ENCODE results near the gene GRIN1. TPM values are rescaled to one million over a fixed set of nuclear protein-coding genes. Genes with fewer than 3 reads are reported as not detected.
A peak's percentile ranks its signal among the peaks of the same experiment; 100 is the strongest.
"Not testable (repeated sequence)": the region's sequence is repeated elsewhere in the genome, so short reads cannot be mapped to it uniquely, and the experiment has no call there.

Gene GRIN1
- total RNA-seq, 2 donors from 2014 or later, result not detected

DNA sequence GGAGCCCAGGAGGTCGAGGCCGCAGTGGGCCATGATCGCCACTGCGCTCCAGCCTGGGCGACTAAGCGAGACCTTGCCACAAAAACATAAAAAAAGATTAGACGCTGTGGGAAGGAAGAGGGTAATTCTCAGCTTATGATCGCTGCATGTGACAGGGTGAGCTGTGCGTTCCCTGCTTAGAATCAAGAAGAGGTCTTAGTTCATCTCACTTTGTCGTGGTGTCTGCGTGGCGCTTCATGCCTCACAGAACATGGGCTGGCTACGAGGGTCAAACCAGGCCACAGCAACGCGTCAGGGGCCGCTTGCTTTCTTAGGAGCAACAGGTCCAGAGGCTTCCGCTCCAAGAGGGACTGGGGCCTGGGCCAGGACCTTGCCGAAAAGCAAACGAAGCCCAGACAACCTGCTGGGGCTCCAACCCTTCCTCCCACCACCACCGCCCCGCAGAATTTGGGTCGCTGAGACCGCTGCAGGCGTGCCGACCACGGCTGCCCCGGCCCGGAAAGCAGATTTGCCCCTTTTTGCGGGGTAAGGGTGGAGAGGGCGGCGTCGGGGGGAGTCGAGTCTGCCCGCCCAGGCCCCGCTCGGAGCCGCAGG, 10.0 kb upstream of the GRIN1 start:
- Histone ChIP-seq H3K4me1 (peaks cover 0 to 33% of the 10 kb centered on the region in 2 donors), H3K9me3 (peaks cover 0 to 13% of the 10 kb centered on the region in 2 donors), H3K4me3 (peak overlapping the region; percentile 75 to 80), H3K36me3 (no peaks in the 10 kb centered on the region), H3K27me3 (no peaks in the 10 kb centered on the region), H3K27ac (peak overlapping the region; percentile 72 to 77)
- no peak for DNase-seq (ENCODE audit: low spot score)
- no peak for TF ChIP-seq CTCF (IDR thresholded peaks at IDR 0.05)

DNA sequence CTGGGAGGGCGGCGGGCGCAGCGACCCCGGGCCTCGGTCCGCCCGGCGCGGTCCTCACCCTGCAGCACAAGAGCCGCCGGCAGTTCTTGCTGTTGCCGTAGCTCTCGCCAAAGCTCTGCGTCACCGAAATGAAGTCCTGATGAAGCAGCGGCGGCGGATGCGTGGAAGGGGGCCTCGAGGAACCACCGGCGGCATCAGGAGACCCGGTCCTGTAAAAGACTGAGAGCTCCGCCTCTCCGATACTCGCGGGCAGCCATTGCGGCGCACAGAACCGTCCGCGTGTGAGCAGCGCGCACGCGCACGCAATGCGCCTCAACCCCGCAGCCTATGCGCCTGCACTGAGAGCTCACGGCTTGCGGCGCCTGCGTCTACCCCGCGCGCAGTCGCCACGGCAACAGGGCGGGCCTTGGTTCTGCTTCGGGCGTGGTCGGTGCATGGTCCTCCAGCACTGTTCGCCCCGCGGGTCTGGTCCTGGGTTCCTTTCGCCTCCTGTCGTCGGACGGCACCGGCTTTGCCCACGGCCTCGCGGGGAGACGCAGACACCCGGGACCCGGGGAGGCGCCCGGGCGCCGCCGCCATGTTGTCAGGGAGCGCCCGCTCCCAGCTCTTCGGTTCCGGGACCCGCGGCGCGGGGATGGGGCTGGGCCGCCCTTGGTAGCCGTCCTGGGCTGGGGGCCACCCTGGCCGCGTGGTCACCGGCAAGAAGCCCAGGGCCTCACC, 9.3 kb upstream of the GRIN1 start:
- peak overlapping the region; percentile 75 to 80 for H3K4me3 ChIP-seq
- H3K36me3 ChIP-seq, result no peaks in the 10 kb centered on the region
- no peaks in the 10 kb centered on the region for H3K27me3 ChIP-seq
- peaks cover 0 to 33% of the 10 kb centered on the region in 2 donors for H3K4me1 ChIP-seq
- DNase-seq (ENCODE audit: low spot score), result peak; percentile 86
- peak overlapping the region; percentile 72 to 77 for H3K27ac ChIP-seq
- no peak for TF ChIP-seq CTCF (IDR thresholded peaks at IDR 0.05)
- peaks cover 0 to 13% of the 10 kb centered on the region in 2 donors for H3K9me3 ChIP-seq

DNA sequence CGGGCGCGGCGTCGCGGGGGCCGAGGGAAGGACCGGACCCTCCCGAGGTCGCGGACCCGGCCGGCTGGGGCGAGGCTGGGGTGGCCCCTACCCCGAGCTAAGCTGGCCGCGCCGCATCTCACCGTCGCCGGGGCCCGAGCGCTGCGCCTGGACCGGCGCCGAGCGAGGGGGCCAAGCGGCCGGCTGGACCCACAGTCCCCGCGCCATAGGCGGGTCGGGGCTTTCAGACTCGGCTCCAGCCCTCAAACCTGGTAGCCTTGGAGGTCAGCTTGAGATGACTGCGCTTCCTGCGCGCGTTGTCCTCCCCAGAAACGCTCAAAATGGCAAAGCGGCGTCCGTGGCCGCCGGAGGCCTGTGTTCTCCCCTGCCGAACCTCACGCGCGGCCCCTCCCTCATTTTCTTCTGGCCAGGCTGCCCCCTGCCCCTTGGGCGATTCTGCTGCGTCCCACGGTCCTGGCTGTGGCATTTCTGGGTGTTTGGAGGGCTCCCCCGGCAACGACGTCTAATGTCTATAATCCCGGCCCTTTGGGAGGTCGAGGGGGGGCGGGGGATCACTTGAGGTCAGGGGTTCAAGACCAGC, 8.7 kb upstream of the GRIN1 start:
- TF ChIP-seq CTCF (IDR thresholded peaks at IDR 0.05), result no peak
- peak overlapping the region; percentile 75 to 80 for H3K4me3 ChIP-seq
- H3K9me3 ChIP-seq, result peaks cover 0 to 13% of the 10 kb centered on the region in 2 donors
- no peaks in the 10 kb centered on the region for H3K27me3 ChIP-seq
- no peak for DNase-seq (ENCODE audit: low spot score)
- peak overlapping the region; percentile 72 to 77 for H3K27ac ChIP-seq
- peaks cover 0 to 33% of the 10 kb centered on the region in 2 donors for H3K4me1 ChIP-seq
- no peaks in the 10 kb centered on the region for H3K36me3 ChIP-seq

DNA sequence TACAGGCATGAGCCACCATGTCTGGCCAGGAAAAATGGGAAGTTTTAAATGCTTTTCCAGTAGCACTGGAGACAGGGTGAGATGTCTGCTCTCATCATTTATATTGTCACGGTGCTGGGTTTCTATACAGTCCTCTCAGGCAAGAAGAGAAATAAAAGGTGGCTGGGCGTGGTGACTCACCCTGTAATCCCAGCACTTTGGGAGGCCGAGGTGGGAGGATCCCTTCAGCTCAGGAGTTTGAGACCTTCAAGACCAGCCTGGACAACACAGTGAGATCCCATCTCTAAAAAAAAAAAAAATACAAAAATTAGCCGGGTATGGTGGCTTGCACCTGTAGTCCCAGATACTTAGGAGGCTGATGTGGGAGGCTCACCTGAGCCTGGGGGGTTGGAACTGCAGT, 4.8 kb upstream of the GRIN1 start:
- Histone ChIP-seq H3K4me1 (peaks cover 0 to 15% of the 10 kb centered on the region in 2 donors), H3K36me3 (no peaks in the 10 kb centered on the region), H3K27ac (no peak overlapping the region), H3K27me3 (peaks cover 11 to 12% of the 10 kb centered on the region in 2 donors), H3K9me3 (peaks cover 0 to 13% of the 10 kb centered on the region in 2 donors), H3K4me3 (no peak overlapping the region)
- TF ChIP-seq CTCF (IDR thresholded peaks at IDR 0.05), result no peak
- no peak for DNase-seq (ENCODE audit: low spot score)

GRCh38 chr9:137135154-137135553, 3.8 kb upstream of the GRIN1 start:
- Histone ChIP-seq H3K4me1 (peaks cover 0 to 11% of the 10 kb centered on the region in 2 donors), H3K27me3 (peaks cover 12 to 15% of the 10 kb centered on the region in 2 donors)
- H3K27ac ChIP-seq; H3K9me3 ChIP-seq; H3K36me3 ChIP-seq; H3K4me3 ChIP-seq; DNase-seq (ENCODE audit: low spot score): not testable (repeated sequence)

DNA sequence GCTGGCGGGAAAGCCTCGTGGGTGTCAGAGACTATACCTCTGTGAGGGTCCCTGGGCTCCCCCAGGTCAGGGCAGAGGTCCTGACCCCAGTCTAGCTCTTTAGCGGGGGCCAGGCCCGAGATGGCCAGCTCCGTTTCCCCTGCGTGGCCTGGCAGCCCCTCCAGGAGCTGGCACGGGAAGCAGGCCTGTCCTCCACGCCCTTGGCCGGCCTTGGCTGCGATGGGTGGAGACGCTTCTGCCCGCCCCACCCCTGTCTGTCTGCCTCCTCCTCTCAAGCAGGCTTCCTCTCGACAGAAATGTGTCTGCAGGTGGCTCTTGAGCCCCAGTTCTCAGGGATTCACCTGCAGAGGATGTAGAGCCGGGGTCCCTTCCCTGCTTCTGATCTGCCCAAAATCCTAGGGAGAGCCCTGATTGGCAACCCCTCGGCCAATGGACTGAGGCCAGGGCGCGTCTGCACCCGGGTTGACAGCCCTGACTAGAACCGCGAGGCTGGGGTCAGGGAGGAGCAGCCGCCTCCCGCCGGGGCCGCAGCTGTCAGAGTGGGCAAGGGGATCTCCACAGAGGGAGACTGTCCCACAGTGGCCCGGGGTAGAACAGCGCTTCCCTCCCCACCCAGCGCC, 2.6 kb upstream of the GRIN1 start:
- Histone ChIP-seq H3K9me3 (no peaks in the 10 kb centered on the region), H3K4me1 (peaks cover 0 to 8% of the 10 kb centered on the region in 2 donors), H3K4me3 (no peak overlapping the region), H3K36me3 (no peaks in the 10 kb centered on the region), H3K27ac (no peak overlapping the region), H3K27me3 (peaks cover 12 to 15% of the 10 kb centered on the region in 2 donors)
- no peak for TF ChIP-seq CTCF (IDR thresholded peaks at IDR 0.05)
- no peak for DNase-seq (ENCODE audit: low spot score)

Data from right atrium auricular region (tissue), 2 donors.